HG03066 (cell line): Measurements from ENCODE around the gene OBSCN.

Experiments
- ATAC-seq: cut with Tn5 transposase; IDR thresholded peaks from one replicate; pipeline ENCODE4 v1.9.1; 2021; ENCODE audit warnings: low read depth; ENCODE audit not compliant: unreplicated experiment

The OBSCN gene

GRCh38 chr1:228348708-228349467 is 141.0 kb downstream of the OBSCN start:
- ATAC-seq: no peak

- ATAC-seq: no peak
Measured at GRCh38 chr1:228349701-228350171, 141.9 kb downstream of the OBSCN start.

GRCh38 chr1:228350179-228350742 is 142.4 kb downstream of the OBSCN start:
- no peak for ATAC-seq

- ATAC-seq: no peak
Measured at GRCh38 chr1:228350831-228351781, 143.3 kb downstream of the OBSCN start.

- ATAC-seq: no peak
Measured at GRCh38 chr1:228351850-228352249, 144.0 kb downstream of the OBSCN start.

- ATAC-seq: no peak
Measured at GRCh38 chr1:228352677-228353481, 145.0 kb downstream of the OBSCN start.

- no peak for ATAC-seq
Measured at GRCh38 chr1:228353601-228354371, 145.9 kb downstream of the OBSCN start.

- no peak for ATAC-seq
Measured at GRCh38 chr1:228354390-228355320, 146.8 kb downstream of the OBSCN start.

- no peak for ATAC-seq
Measured at GRCh38 chr1:228356897-228357680, 149.2 kb downstream of the OBSCN start.

GRCh38 chr1:228358039-228358763 is 150.4 kb downstream of the OBSCN start:
- ATAC-seq: no peak

- no peak for ATAC-seq
Measured at GRCh38 chr1:228358764-228359612, 151.1 kb downstream of the OBSCN start.

- ATAC-seq: no peak
Measured at GRCh38 chr1:228359613-228360532, 152.0 kb downstream of the OBSCN start.

- no peak for ATAC-seq
Measured at GRCh38 chr1:228360533-228361313, 152.9 kb downstream of the OBSCN start.
